Measurements from ENCODE around the gene GADD45G. TPM values are rescaled to one million over a fixed set of nuclear protein-coding genes. Genes with fewer than 3 reads are reported as not detected.

Gene GADD45G
- total RNA-seq, 1 experiment from 2014 or later, result 10.6 TPM

- CTCF ChIA-PET, result interaction anchor here (1.0 kb wide), 1 partner anchor 97 kb away, joined by 3 read pairs; no protein-coding TSS in a partner anchor
- Mint-ChIP-seq H3K4me3 (no peak overlapping the region), H3K4me1 (peaks cover 29% of the 10 kb centered on the region), H3K36me3 (no peaks in the 10 kb centered on the region), H3K9me3 (peaks cover 11% of the 10 kb centered on the region), H3K27me3 (ENCODE audit: low read depth) (no peaks in the 10 kb centered on the region), H3K27ac (no peak overlapping the region)
- ATAC-seq (no peak), DNase-seq (ENCODE audit: low spot score) (no peak)
- POLR2A ChIA-PET, result no interaction called here
- TF ChIP-seq HMGA2 (CRISPR knock-in tag; IDR thresholded peaks at IDR 0.05) (no peak), ATF2 (CRISPR knock-in tag; IDR thresholded peaks at IDR 0.05; ENCODE audit: borderline replicate concordance, low read depth) (no peak), SMAD4 (CRISPR knock-in tag; IDR thresholded peaks at IDR 0.05) (no peak), ZBTB21 (CRISPR knock-in tag; IDR thresholded peaks at IDR 0.05; ENCODE audit: borderline replicate concordance) (no peak), ATF1 (CRISPR knock-in tag; IDR thresholded peaks at IDR 0.05) (no peak), NR2C2 (CRISPR knock-in tag; IDR thresholded peaks at IDR 0.05) (no peak), FOXP1 (CRISPR knock-in tag; IDR thresholded peaks at IDR 0.05; ENCODE audit: borderline replicate concordance) (no peak), CDX4 (CRISPR knock-in tag; IDR thresholded peaks at IDR 0.05; ENCODE audit: borderline replicate concordance) (no peak), ZNF396 (CRISPR knock-in tag; IDR thresholded peaks at IDR 0.05; ENCODE audit: borderline replicate concordance) (no peak), ATF6 (CRISPR knock-in tag; IDR thresholded peaks at IDR 0.05) (no peak), JAZF1 (CRISPR knock-in tag; IDR thresholded peaks at IDR 0.05) (no peak), OVOL2 (CRISPR knock-in tag; IDR thresholded peaks at IDR 0.05; ENCODE audit: borderline replicate concordance) (no peak), ZNF423 (CRISPR knock-in tag; IDR thresholded peaks at IDR 0.05) (no peak), NFATC4 (CRISPR knock-in tag; IDR thresholded peaks at IDR 0.05) (no peak), TP53 (CRISPR knock-in tag; IDR thresholded peaks at IDR 0.05) (no peak), CREB1 (CRISPR knock-in tag; IDR thresholded peaks at IDR 0.05) (no peak), GTF2I (CRISPR knock-in tag; conservative IDR thresholded peaks at IDR 0.05) (no peak)
- TF ChIP-seq, protein P1, sequence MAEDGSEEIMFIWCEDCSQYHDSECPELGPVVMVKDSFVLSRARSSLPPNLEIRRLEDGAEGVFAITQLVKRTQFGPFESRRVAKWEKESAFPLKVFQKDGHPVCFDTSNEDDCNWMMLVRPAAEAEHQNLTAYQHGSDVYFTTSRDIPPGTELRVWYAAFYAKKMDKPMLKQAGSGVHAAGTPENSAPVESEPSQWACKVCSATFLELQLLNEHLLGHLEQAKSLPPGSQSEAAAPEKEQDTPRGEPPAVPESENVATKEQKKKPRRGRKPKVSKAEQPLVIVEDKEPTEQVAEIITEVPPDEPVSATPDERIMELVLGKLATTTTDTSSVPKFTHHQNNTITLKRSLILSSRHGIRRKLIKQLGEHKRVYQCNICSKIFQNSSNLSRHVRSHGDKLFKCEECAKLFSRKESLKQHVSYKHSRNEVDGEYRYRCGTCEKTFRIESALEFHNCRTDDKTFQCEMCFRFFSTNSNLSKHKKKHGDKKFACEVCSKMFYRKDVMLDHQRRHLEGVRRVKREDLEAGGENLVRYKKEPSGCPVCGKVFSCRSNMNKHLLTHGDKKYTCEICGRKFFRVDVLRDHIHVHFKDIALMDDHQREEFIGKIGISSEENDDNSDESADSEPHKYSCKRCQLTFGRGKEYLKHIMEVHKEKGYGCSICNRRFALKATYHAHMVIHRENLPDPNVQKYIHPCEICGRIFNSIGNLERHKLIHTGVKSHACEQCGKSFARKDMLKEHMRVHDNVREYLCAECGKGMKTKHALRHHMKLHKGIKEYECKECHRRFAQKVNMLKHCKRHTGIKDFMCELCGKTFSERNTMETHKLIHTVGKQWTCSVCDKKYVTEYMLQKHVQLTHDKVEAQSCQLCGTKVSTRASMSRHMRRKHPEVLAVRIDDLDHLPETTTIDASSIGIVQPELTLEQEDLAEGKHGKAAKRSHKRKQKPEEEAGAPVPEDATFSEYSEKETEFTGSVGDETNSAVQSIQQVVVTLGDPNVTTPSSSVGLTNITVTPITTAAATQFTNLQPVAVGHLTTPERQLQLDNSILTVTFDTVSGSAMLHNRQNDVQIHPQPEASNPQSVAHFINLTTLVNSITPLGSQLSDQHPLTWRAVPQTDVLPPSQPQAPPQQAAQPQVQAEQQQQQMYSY (CRISPR knock-in tag; IDR thresholded peaks at IDR 0.05), result no peak
- TF ChIP-seq, protein P2, sequence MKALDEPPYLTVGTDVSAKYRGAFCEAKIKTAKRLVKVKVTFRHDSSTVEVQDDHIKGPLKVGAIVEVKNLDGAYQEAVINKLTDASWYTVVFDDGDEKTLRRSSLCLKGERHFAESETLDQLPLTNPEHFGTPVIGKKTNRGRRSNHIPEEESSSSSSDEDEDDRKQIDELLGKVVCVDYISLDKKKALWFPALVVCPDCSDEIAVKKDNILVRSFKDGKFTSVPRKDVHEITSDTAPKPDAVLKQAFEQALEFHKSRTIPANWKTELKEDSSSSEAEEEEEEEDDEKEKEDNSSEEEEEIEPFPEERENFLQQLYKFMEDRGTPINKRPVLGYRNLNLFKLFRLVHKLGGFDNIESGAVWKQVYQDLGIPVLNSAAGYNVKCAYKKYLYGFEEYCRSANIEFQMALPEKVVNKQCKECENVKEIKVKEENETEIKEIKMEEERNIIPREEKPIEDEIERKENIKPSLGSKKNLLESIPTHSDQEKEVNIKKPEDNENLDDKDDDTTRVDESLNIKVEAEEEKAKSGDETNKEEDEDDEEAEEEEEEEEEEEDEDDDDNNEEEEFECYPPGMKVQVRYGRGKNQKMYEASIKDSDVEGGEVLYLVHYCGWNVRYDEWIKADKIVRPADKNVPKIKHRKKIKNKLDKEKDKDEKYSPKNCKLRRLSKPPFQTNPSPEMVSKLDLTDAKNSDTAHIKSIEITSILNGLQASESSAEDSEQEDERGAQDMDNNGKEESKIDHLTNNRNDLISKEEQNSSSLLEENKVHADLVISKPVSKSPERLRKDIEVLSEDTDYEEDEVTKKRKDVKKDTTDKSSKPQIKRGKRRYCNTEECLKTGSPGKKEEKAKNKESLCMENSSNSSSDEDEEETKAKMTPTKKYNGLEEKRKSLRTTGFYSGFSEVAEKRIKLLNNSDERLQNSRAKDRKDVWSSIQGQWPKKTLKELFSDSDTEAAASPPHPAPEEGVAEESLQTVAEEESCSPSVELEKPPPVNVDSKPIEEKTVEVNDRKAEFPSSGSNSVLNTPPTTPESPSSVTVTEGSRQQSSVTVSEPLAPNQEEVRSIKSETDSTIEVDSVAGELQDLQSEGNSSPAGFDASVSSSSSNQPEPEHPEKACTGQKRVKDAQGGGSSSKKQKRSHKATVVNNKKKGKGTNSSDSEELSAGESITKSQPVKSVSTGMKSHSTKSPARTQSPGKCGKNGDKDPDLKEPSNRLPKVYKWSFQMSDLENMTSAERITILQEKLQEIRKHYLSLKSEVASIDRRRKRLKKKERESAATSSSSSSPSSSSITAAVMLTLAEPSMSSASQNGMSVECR (CRISPR knock-in tag; IDR thresholded peaks at IDR 0.05; ENCODE audit: borderline replicate concordance), result no peak
Measured at GRCh38 chr9:89646189-89646939, 41.6 kb downstream of the GADD45G start.
